Suprapubic skin (tissue), 3 donors: Measurements from ENCODE around the gene COQ4.

Source experiments
- POLR2AphosphoS5 ChIP-seq, 3 donors: sonication (generic); formaldehyde crosslinking; IDR thresholded peaks; one replicate each; pipeline ENCODE4 v1.6.1; 2017; ENCODE audit warnings: antibody characterized with exemption in 3 of 3
- TF ChIP-seq, protein P1 (sequence below), 2 donors: fragments of 200-600 bp in 1 of 2; fragments of 450-650 bp in 1 of 2; sonication (generic) in 1 of 2; IDR thresholded peaks; one replicate each; pipeline ENCODE4 v1.5.1; 2016 to 2019; ENCODE audit warnings: antibody characterized with exemption in 2 of 2, mild to moderate bottlenecking in 1 of 2, moderate library complexity in 1 of 2

GRCh38 chr9:128304971-128305288 is 17.7 kb upstream of the COQ4 start:
- TF ChIP-seq, protein P1, sequence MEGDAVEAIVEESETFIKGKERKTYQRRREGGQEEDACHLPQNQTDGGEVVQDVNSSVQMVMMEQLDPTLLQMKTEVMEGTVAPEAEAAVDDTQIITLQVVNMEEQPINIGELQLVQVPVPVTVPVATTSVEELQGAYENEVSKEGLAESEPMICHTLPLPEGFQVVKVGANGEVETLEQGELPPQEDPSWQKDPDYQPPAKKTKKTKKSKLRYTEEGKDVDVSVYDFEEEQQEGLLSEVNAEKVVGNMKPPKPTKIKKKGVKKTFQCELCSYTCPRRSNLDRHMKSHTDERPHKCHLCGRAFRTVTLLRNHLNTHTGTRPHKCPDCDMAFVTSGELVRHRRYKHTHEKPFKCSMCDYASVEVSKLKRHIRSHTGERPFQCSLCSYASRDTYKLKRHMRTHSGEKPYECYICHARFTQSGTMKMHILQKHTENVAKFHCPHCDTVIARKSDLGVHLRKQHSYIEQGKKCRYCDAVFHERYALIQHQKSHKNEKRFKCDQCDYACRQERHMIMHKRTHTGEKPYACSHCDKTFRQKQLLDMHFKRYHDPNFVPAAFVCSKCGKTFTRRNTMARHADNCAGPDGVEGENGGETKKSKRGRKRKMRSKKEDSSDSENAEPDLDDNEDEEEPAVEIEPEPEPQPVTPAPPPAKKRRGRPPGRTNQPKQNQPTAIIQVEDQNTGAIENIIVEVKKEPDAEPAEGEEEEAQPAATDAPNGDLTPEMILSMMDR (IDR thresholded peaks at IDR 0.05) = no peak
- TF ChIP-seq POLR2AphosphoS5 (IDR thresholded peaks at IDR 0.05) = no peak
